Measurements from ENCODE around the gene BRD8.

BRD8 gene

DNA sequence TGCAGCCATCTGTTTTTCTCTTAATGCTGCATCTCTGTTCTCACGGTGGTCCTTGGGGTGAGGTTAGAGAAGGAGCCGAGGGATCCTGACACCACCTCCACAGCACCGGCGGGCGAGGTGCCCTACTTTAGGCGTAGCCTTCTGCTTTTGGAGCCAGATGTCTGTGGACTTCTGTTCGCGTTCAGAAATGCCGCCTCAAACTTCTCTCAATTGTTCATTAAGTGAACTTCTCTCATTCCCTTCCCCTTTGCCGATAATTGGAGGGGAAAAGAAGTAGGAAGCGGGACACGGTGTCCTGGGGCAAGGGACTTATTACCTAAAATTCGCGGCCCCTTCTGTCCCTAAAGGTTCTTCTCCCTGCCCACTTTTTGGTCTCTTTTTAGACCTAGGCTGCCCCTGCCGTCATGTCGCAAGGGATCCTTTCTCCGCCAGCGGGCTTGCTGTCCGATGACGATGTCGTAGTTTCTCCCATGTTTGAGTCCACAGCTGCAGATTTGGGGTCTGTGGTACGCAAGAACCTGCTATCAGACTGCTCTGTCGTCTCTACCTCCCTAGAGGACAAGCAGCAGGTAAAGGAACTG is 937 bp upstream of the BRD8 start:
- Histone ChIP-seq H3K79me1 (replicated peaks; ENCODE audit: low read length, poor library complexity, severe bottlenecking) (peaks cover 34% of the 10 kb centered on the region), H2BK12ac (ENCODE audit: low read length in 2 of 2) (no peak overlapping the region), H3K23ac (ENCODE audit: low read length in 2 of 2) (no peak overlapping the region), H3K27ac (ENCODE audit: low read length, poor library complexity, severe bottlenecking) (no peak overlapping the region), H4K8ac (ENCODE audit: low read length) (no peak overlapping the region), H3K4me3 (ENCODE audit: insufficient read depth in 1 of 2, low read depth in 1 of 2, low read length in 2 of 2) (peak overlapping the region; percentile 63 to 97), H2BK5ac (ENCODE audit: low read depth, low read length, poor library complexity, severe bottlenecking) (no peak overlapping the region), H3K4ac (ENCODE audit: low read depth in 1 of 2, low read length in 2 of 2) (no peak overlapping the region), H2BK120ac (ENCODE audit: low read depth, low read length) (no peak overlapping the region), H2BK15ac (ENCODE audit: low read depth, poor library complexity, severe bottlenecking) (no peak overlapping the region), H3K4me1 (ENCODE audit: control insufficient read depth, insufficient read depth, low read depth, low read length) (peaks cover 10% of the 10 kb centered on the region), H3K18ac (ENCODE audit: low read depth in 1 of 2, low read length in 2 of 2) (no peak overlapping the region), H3K14ac (ENCODE audit: low read length in 2 of 2) (no peak overlapping the region), H3K4me2 (ENCODE audit: low read length, poor library complexity, severe bottlenecking) (peak overlapping the region; percentile 98), H4K91ac (ENCODE audit: low read length) (no peak overlapping the region), H3K36me3 (ENCODE audit: control insufficient read depth in 1 of 2, insufficient read depth in 2 of 2, low read depth in 1 of 2, low read length in 2 of 2) (peaks cover 25 to 49% of the 10 kb centered on the region in 2 experiments), H3K27me3 (ENCODE audit: control insufficient read depth in 1 of 2, insufficient read depth in 1 of 2, low read length in 2 of 2) (no peaks in the 10 kb centered on the region), H2AK5ac (ENCODE audit: low read length, severe bottlenecking) (no peak overlapping the region), H3K9ac (ENCODE audit: low read length) (peak overlapping the region; percentile 97), H2AFZ (ENCODE audit: low read depth, low read length) (peak overlapping the region; percentile 67), H3K9me3 (ENCODE audit: control insufficient read depth, low read length) (no peaks in the 10 kb centered on the region)
- under 1% methylated on average over 23 of the region's 23 CpGs for WGBS
- DNase-seq = no peak

DNA sequence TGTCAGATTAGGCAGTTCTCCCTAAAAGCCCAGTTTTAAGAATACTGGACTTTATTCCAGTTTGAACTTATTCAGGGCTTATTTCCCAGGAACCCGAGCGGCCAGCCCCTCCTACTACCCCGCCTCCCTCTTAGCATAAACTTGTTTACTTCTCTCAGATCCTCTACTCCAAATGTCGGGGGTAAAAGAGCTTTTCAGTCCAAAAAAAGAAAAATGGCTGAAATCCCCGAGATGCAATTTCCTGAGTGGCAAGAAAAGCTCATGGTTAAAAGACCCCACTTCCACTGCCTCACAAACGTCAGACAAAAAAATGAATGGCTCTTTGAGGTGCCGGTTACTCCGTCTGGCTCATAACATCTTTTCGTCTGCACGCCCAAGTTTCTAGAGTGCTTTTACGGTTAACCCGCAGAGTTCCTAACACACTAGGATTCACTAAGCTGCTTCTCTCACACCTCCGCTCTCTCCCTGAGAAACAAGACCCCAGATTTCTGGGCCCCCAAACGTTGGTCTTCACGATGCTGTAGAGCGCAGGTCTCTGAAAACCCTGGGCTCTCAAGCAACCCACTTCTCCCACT is 402 bp downstream of the BRD8 start:
- H2BK12ac ChIP-seq (ENCODE audit: low read length in 2 of 2) = no peak overlapping the region
- H3K18ac ChIP-seq (ENCODE audit: low read depth in 1 of 2, low read length in 2 of 2) = peak overlapping the region; percentile 73 to 82
- H4K8ac ChIP-seq (ENCODE audit: low read length) = peak overlapping the region; percentile 27
- H3K4me1 ChIP-seq (ENCODE audit: control insufficient read depth, insufficient read depth, low read depth, low read length) = peaks cover 12% of the 10 kb centered on the region
- peak; percentile 52 for DNase-seq
- H2BK120ac ChIP-seq (ENCODE audit: low read depth, low read length) = no peak overlapping the region
- peak overlapping the region; percentile 97 for H3K9ac ChIP-seq (ENCODE audit: low read length)
- under 1% methylated on average over 16 of the region's 16 CpGs for WGBS
- H3K4me3 ChIP-seq (ENCODE audit: insufficient read depth in 1 of 2, low read depth in 1 of 2, low read length in 2 of 2) = peak overlapping the region; percentile 76 to 97
- H3K79me1 ChIP-seq (replicated peaks; ENCODE audit: low read length, poor library complexity, severe bottlenecking) = peaks cover 33% of the 10 kb centered on the region
- no peak overlapping the region for H3K14ac ChIP-seq (ENCODE audit: low read length in 2 of 2)
- peak overlapping the region in 1 of 2 experiments; percentile 77 for H3K23ac ChIP-seq (ENCODE audit: low read length in 2 of 2)
- H2BK15ac ChIP-seq (ENCODE audit: low read depth, poor library complexity, severe bottlenecking) = no peak overlapping the region
- H2BK5ac ChIP-seq (ENCODE audit: low read depth, low read length, poor library complexity, severe bottlenecking) = peak overlapping the region; percentile 75
- H3K27me3 ChIP-seq (ENCODE audit: control insufficient read depth in 1 of 2, insufficient read depth in 1 of 2, low read length in 2 of 2) = no peaks in the 10 kb centered on the region
- H3K27ac ChIP-seq (ENCODE audit: low read length, poor library complexity, severe bottlenecking) = peak overlapping the region; percentile 84
- no peaks in the 10 kb centered on the region for H3K9me3 ChIP-seq (ENCODE audit: control insufficient read depth, low read length)
- peak overlapping the region; percentile 11 for H4K91ac ChIP-seq (ENCODE audit: low read length)
- H2AFZ ChIP-seq (ENCODE audit: low read depth, low read length) = peak overlapping the region; percentile 82
- no peak overlapping the region for H2AK5ac ChIP-seq (ENCODE audit: low read length, severe bottlenecking)
- peak overlapping the region; percentile 9 to 84 for H3K4ac ChIP-seq (ENCODE audit: low read depth in 1 of 2, low read length in 2 of 2)
- H3K36me3 ChIP-seq (ENCODE audit: control insufficient read depth in 1 of 2, insufficient read depth in 2 of 2, low read depth in 1 of 2, low read length in 2 of 2) = peaks cover 21 to 48% of the 10 kb centered on the region in 2 experiments
- peak overlapping the region; percentile 85 for H3K4me2 ChIP-seq (ENCODE audit: low read length, poor library complexity, severe bottlenecking)

DNA sequence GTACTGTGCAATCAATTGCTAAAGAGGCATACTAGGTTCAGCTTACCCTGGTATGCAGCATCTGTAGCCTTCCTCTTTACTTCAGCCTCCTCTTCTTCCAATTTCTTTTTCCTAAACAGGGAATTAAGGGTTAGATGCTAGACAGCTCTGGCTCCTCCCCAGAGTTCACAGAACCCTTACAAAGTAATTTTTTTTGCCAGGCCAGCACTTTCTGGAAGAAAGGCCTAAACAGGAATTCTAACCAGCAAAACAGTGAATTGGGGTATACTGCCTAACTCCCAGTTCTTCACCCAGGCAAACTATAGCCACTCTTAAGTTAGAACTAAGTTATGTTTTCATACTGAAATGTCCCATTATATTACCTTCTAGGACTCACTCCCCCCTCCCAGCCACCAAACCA is 8.1 kb downstream of the BRD8 start:
- H3K9me3 ChIP-seq (ENCODE audit: control insufficient read depth, low read length) = no peaks in the 10 kb centered on the region
- no peak overlapping the region for H3K27ac ChIP-seq (ENCODE audit: low read length, poor library complexity, severe bottlenecking)
- peaks cover 2% of the 10 kb centered on the region for H3K4me1 ChIP-seq (ENCODE audit: control insufficient read depth, insufficient read depth, low read depth, low read length)
- H3K23ac ChIP-seq (ENCODE audit: low read length in 2 of 2) = no peak overlapping the region
- H2AFZ ChIP-seq (ENCODE audit: low read depth, low read length) = no peak overlapping the region
- no peak for DNase-seq
- H4K8ac ChIP-seq (ENCODE audit: low read length) = no peak overlapping the region
- H3K79me1 ChIP-seq (replicated peaks; ENCODE audit: low read length, poor library complexity, severe bottlenecking) = peaks cover 34% of the 10 kb centered on the region
- no peak overlapping the region for H3K4me3 ChIP-seq (ENCODE audit: insufficient read depth in 1 of 2, low read depth in 1 of 2, low read length in 2 of 2)
- H2BK12ac ChIP-seq (ENCODE audit: low read length in 2 of 2) = no peak overlapping the region
- H3K4me2 ChIP-seq (ENCODE audit: low read length, poor library complexity, severe bottlenecking) = no peak overlapping the region
- H2BK15ac ChIP-seq (ENCODE audit: low read depth, poor library complexity, severe bottlenecking) = no peak overlapping the region
- H3K18ac ChIP-seq (ENCODE audit: low read depth in 1 of 2, low read length in 2 of 2) = no peak overlapping the region
- no peak overlapping the region for H3K14ac ChIP-seq (ENCODE audit: low read length in 2 of 2)
- no peak overlapping the region for H2BK120ac ChIP-seq (ENCODE audit: low read depth, low read length)
- no peak overlapping the region for H2BK5ac ChIP-seq (ENCODE audit: low read depth, low read length, poor library complexity, severe bottlenecking)
- H3K27me3 ChIP-seq (ENCODE audit: control insufficient read depth in 1 of 2, insufficient read depth in 1 of 2, low read length in 2 of 2) = no peaks in the 10 kb centered on the region
- no peak overlapping the region for H3K4ac ChIP-seq (ENCODE audit: low read depth in 1 of 2, low read length in 2 of 2)
- no peak overlapping the region for H2AK5ac ChIP-seq (ENCODE audit: low read length, severe bottlenecking)
- no peak overlapping the region for H4K91ac ChIP-seq (ENCODE audit: low read length)
- no peak overlapping the region for H3K9ac ChIP-seq (ENCODE audit: low read length)
- H3K36me3 ChIP-seq (ENCODE audit: control insufficient read depth in 1 of 2, insufficient read depth in 2 of 2, low read depth in 1 of 2, low read length in 2 of 2) = peaks cover 44 to 96% of the 10 kb centered on the region in 2 experiments

DNA sequence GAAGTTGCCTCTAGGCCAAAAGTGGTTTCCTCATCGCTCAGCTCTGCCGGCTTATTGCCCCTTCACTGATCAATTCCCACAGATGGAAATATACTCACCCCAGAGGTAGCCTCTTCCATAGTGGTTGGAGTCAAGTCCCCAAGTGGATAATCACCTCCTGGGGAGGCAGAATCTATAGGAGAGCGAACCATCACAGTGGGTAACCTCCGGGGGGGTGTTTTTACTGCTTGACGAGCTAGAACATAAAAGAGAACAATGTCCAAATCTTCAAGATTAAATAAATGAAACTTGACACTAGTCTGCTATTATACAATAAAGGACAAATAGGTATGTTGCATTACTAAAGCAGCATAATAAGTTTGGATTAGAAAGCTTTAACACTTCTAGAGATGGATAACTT is 9.3 kb downstream of the BRD8 start:
- no peak overlapping the region for H2BK15ac ChIP-seq (ENCODE audit: low read depth, poor library complexity, severe bottlenecking)
- peaks cover 48 to 99% of the 10 kb centered on the region in 2 experiments for H3K36me3 ChIP-seq (ENCODE audit: control insufficient read depth in 1 of 2, insufficient read depth in 2 of 2, low read depth in 1 of 2, low read length in 2 of 2)
- no peak overlapping the region for H2BK5ac ChIP-seq (ENCODE audit: low read depth, low read length, poor library complexity, severe bottlenecking)
- H3K27ac ChIP-seq (ENCODE audit: low read length, poor library complexity, severe bottlenecking) = no peak overlapping the region
- no peak overlapping the region for H2BK12ac ChIP-seq (ENCODE audit: low read length in 2 of 2)
- H3K9me3 ChIP-seq (ENCODE audit: control insufficient read depth, low read length) = no peaks in the 10 kb centered on the region
- peaks cover 42% of the 10 kb centered on the region for H3K79me1 ChIP-seq (replicated peaks; ENCODE audit: low read length, poor library complexity, severe bottlenecking)
- no peak overlapping the region for H3K23ac ChIP-seq (ENCODE audit: low read length in 2 of 2)
- peaks cover 2% of the 10 kb centered on the region for H3K4me1 ChIP-seq (ENCODE audit: control insufficient read depth, insufficient read depth, low read depth, low read length)
- H3K4me2 ChIP-seq (ENCODE audit: low read length, poor library complexity, severe bottlenecking) = no peak overlapping the region
- WGBS = 98% methylated on average over 3 of the region's 5 CpGs
- H2AK5ac ChIP-seq (ENCODE audit: low read length, severe bottlenecking) = no peak overlapping the region
- no peak overlapping the region for H3K4ac ChIP-seq (ENCODE audit: low read depth in 1 of 2, low read length in 2 of 2)
- no peak for DNase-seq
- no peaks in the 10 kb centered on the region for H3K27me3 ChIP-seq (ENCODE audit: control insufficient read depth in 1 of 2, insufficient read depth in 1 of 2, low read length in 2 of 2)
- no peak overlapping the region for H4K91ac ChIP-seq (ENCODE audit: low read length)
- no peak overlapping the region for H3K14ac ChIP-seq (ENCODE audit: low read length in 2 of 2)
- no peak overlapping the region for H3K9ac ChIP-seq (ENCODE audit: low read length)
- no peak overlapping the region for H4K8ac ChIP-seq (ENCODE audit: low read length)
- H2AFZ ChIP-seq (ENCODE audit: low read depth, low read length) = no peak overlapping the region
- H3K4me3 ChIP-seq (ENCODE audit: insufficient read depth in 1 of 2, low read depth in 1 of 2, low read length in 2 of 2) = no peak overlapping the region
- H3K18ac ChIP-seq (ENCODE audit: low read depth in 1 of 2, low read length in 2 of 2) = no peak overlapping the region
- H2BK120ac ChIP-seq (ENCODE audit: low read depth, low read length) = no peak overlapping the region

Data from mesenchymal stem cell (in vitro differentiated cells and primary cell).